ENCODE data around the gene KHDC4. TPM values are rescaled to one million over a fixed set of nuclear protein-coding genes. Genes with fewer than 3 reads are reported as not detected.

Gene KHDC4
- total RNA-seq, 1 experiment from 2014 or later = 57.7 TPM

DNA sequence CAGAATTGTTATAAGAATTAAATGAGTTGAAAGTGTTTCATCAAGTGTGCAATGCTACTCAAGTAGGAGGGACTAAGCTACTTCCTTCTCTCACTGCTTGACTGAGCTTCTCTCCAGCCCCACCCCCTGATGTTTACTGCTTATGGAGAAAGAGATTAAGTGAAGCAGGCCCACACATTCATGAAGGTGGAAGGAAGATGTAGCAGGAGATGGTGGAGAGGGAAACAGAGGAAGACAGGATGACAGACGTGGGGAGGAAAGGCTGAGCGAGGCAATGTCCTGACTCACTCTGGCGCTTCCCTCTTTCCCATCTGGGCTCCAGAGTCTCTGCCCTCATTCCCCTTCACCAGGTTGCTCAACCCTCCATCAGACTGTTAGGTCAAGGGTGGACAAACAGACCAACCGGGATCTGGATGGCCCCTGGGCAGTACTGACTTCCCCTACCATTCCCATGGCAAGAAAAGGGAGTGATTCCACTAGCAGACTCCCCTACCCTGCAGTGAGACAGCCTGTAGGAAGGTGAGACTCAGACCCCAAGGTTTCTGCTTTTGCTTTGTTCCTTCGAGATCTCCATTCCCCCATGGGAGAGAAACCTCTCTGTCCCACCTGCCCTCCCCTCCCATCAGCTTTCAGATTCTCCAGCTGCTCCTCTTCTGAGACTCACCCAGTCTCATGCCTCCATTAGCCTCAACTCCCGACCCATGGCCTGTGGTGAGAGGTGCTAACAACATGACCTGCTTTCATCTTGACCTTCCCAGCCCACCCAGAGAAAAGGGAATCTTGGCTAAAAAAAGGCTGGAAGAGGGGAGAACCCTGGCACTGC lies 47.3 kb upstream of the KHDC4 start:
- Histone ChIP-seq H3K9ac (ENCODE audit: extremely low read depth, insufficient read length, low read length) (no peak overlapping the region), H2AK5ac (ENCODE audit: insufficient read length, low read length) (no peak overlapping the region), H3K4ac (ENCODE audit: low read depth, low read length) (no peak overlapping the region), H3K79me1 (ENCODE audit: insufficient read depth, low read depth, low read length, poor library complexity, severe bottlenecking) (no peaks in the 10 kb centered on the region), H3K27ac (ENCODE audit: insufficient read length, low read depth, low read length) (no peak overlapping the region), H3K18ac (ENCODE audit: insufficient read length, low read depth, low read length) (no peak overlapping the region), H3K4me1 (ENCODE audit: insufficient read depth, low read length) (peaks cover 4% of the 10 kb centered on the region; the same call in 1 of the 2 replicates), H3K14ac (ENCODE audit: insufficient read depth, low read length) (no peak overlapping the region), H4K20me1 (ENCODE audit: control insufficient read depth, insufficient read depth, insufficient read length) (no peaks in the 10 kb centered on the region), H2BK120ac (ENCODE audit: low read depth, low read length, poor library complexity, severe bottlenecking) (no peak overlapping the region), H2AFZ (ENCODE audit: low read length) (no peak overlapping the region), H2BK12ac (ENCODE audit: insufficient read length, low read depth, low read length) (no peak overlapping the region), H2BK20ac (ENCODE audit: low read depth, low read length, poor library complexity, severe bottlenecking) (no peak overlapping the region), H3K9me3 (ENCODE audit: control insufficient read depth, low read depth, low read length) (no peaks in the 10 kb centered on the region), H4K91ac (ENCODE audit: insufficient read length, low read depth, low read length) (no peak overlapping the region), H3K79me2 (ENCODE audit: insufficient read depth, low read length) (peaks cover 2% of the 10 kb centered on the region; the same call in 1 of the 2 replicates), H4K8ac (replicated peaks; ENCODE audit: insufficient read length, low read depth, low read length) (no peak overlapping the region), H3K27me3 (ENCODE audit: insufficient read depth, low read length) (no peaks in the 10 kb centered on the region), H2BK5ac (ENCODE audit: insufficient read length, low read length) (no peak overlapping the region), H3K23ac (ENCODE audit: insufficient read length, low read depth, low read length) (no peak overlapping the region), H3K56ac (ENCODE audit: insufficient read length, low read depth, low read length) (no peak overlapping the region), H3T11ph (ENCODE audit: low read length) (no peak overlapping the region), H3K4me2 (ENCODE audit: insufficient read depth, insufficient read length, low read length) (no peak overlapping the region), H4K5ac (ENCODE audit: insufficient read length, low read depth, low read length) (no peak overlapping the region), H3K23me2 (ENCODE audit: insufficient read length, low read depth, low read length, poor library complexity, severe bottlenecking) (peaks cover 19% of the 10 kb centered on the region), H2BK15ac (ENCODE audit: low read depth, low read length) (no peak overlapping the region)
- Mint-ChIP-seq H3K4me3 (peak overlapping the region in 1 of 2 experiments; percentile 41; a peak in 1 of 5 replicates), H3K36me3 (ENCODE audit: insufficient read depth in 1 of 3, low read depth in 3 of 3) (peaks cover 0 to 2% (median 2%) of the 10 kb centered on the region in 3 experiments; a peak in 2 of 7 replicates), H3K27ac (no peak overlapping the region; a peak in 2 of 7 replicates), H3K9me3 (no peaks in the 10 kb centered on the region), H3K27me3 (ENCODE audit: low read depth) (no peaks in the 10 kb centered on the region), H3K4me1 (peaks cover 64 to 73% of the 10 kb centered on the region in 2 experiments)
- TF ChIP-seq, protein P1, sequence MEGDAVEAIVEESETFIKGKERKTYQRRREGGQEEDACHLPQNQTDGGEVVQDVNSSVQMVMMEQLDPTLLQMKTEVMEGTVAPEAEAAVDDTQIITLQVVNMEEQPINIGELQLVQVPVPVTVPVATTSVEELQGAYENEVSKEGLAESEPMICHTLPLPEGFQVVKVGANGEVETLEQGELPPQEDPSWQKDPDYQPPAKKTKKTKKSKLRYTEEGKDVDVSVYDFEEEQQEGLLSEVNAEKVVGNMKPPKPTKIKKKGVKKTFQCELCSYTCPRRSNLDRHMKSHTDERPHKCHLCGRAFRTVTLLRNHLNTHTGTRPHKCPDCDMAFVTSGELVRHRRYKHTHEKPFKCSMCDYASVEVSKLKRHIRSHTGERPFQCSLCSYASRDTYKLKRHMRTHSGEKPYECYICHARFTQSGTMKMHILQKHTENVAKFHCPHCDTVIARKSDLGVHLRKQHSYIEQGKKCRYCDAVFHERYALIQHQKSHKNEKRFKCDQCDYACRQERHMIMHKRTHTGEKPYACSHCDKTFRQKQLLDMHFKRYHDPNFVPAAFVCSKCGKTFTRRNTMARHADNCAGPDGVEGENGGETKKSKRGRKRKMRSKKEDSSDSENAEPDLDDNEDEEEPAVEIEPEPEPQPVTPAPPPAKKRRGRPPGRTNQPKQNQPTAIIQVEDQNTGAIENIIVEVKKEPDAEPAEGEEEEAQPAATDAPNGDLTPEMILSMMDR (conservative IDR thresholded peaks at IDR 0.05) = no peak
- no CpG with 5 or more reads among the region's 6 CpGs for WGBS (ENCODE audit: extremely low coverage, insufficient read length, low lambda C conversion rate)
- DNase-seq = no peak

All from H9 (cell line).